OCI-LY1 (cell line): ENCODE data around the gene EYS.

Experiments
- EZH2 ChIP-seq: fragments of 200-600 bp; sonication (generic), shearing (Covaris generic); IDR thresholded peaks from 2 replicates; pipeline ENCODE4 v1.8.0; 2017; ENCODE audit warnings: borderline replicate concordance, mixed run types, mild to moderate bottlenecking, antibody characterized with exemption, low read length, moderate library complexity, mixed read lengths
- TF ChIP-seq, protein P1 (sequence below): fragments of 200-600 bp; sonication (generic), shearing (Covaris generic); IDR thresholded peaks from 2 replicates; pipeline ENCODE4 v1.5.1; 2017; ENCODE audit warnings: mild to moderate bottlenecking, antibody characterized with exemption, low read length, moderate library complexity, mixed read lengths

- TF ChIP-seq, protein P1, sequence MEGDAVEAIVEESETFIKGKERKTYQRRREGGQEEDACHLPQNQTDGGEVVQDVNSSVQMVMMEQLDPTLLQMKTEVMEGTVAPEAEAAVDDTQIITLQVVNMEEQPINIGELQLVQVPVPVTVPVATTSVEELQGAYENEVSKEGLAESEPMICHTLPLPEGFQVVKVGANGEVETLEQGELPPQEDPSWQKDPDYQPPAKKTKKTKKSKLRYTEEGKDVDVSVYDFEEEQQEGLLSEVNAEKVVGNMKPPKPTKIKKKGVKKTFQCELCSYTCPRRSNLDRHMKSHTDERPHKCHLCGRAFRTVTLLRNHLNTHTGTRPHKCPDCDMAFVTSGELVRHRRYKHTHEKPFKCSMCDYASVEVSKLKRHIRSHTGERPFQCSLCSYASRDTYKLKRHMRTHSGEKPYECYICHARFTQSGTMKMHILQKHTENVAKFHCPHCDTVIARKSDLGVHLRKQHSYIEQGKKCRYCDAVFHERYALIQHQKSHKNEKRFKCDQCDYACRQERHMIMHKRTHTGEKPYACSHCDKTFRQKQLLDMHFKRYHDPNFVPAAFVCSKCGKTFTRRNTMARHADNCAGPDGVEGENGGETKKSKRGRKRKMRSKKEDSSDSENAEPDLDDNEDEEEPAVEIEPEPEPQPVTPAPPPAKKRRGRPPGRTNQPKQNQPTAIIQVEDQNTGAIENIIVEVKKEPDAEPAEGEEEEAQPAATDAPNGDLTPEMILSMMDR, result no peak
- TF ChIP-seq EZH2, result no peak
These were observed 1765.1 kb downstream of the EYS start for GRCh38 chr6:63941747-63942470.
